HL-60 (cell line): Measurements from ENCODE around the gene NUBPL.

Source experiments
- GABPA ChIP-seq: IDR thresholded peaks from 2 replicates; pipeline ENCODE4 v1.6.1; 2012; ENCODE audit warnings: low read depth
- TF ChIP-seq, protein P1 (sequence below): IDR thresholded peaks from one replicate; pipeline ENCODE4 v1.5.1; 2011; ENCODE audit warnings: low read length, control low read depth, inconsistent platforms; ENCODE audit not compliant: insufficient read depth

DNA sequence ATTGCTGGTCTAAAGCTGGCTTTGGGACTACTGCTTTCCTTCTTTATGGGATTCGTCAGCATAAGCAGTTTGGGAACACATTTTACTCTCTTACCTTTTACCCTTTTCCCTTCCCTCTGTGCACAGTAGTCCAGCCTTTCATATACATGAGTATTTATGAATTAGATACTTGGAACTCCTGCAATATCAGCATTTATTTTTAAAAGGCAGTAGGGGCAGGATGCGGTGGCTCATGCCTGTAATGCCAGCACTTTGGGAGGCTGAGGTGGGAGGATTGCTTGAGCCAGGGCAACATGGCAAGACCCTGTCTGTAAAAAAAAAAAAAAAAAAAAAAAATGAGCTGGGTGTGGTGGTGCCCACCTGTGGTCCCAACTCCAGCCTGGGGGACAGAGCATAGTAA is 3.0 kb downstream of the NUBPL start:
- TF ChIP-seq, protein P1, sequence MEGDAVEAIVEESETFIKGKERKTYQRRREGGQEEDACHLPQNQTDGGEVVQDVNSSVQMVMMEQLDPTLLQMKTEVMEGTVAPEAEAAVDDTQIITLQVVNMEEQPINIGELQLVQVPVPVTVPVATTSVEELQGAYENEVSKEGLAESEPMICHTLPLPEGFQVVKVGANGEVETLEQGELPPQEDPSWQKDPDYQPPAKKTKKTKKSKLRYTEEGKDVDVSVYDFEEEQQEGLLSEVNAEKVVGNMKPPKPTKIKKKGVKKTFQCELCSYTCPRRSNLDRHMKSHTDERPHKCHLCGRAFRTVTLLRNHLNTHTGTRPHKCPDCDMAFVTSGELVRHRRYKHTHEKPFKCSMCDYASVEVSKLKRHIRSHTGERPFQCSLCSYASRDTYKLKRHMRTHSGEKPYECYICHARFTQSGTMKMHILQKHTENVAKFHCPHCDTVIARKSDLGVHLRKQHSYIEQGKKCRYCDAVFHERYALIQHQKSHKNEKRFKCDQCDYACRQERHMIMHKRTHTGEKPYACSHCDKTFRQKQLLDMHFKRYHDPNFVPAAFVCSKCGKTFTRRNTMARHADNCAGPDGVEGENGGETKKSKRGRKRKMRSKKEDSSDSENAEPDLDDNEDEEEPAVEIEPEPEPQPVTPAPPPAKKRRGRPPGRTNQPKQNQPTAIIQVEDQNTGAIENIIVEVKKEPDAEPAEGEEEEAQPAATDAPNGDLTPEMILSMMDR: no peak
- no peak for TF ChIP-seq GABPA
